ENCODE measurements around the gene RPP14. TPM values are rescaled to one million over a fixed set of nuclear protein-coding genes. Genes with fewer than 3 reads are reported as not detected.
"Not testable (repeated sequence)": the region's sequence is repeated elsewhere in the genome, so short reads cannot be mapped to it uniquely, and the experiment has no call there.

Gene RPP14
- total RNA-seq, result 10 to 100 TPM; 16.4 to 16.9 TPM

DNA sequence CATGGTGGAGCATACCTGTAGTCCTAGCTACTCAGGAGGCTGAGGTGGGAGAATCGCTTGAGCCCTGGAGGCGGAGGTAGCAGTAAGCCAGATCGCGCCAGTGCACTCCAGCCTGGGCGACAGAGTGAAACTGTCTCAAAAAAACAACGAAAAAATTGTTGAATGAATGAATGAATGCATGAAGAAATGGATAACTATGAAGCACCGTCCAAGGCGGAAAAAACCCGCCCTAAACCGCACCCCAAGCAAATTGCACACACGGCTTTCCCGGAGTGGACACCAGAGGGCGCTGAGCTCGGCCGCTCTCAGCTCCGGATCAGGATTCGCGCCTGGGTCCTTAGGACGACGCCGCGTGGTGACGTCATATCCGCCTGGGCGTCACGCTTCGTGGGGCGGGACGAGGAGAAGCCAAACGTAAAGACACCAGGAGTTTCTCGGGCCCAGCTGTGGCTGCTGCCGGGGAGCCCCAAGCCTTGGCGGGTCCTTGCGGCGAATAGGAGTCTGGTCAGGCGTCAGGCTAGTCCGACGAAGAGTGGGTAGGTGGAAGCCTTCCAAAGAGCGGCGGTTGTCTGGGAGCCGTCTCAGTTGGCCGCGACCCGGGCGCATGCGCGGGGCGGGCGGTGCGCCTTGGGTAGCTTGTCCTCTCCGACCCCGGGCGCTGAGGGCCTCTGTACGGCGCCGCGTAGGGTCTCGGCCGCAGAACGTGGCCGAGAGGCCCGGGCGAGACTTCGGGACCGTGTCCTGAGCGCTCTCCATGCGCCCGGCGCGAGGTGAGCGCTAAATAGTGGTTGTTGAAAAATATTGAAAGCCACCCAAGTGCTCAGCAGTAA lies at the start of gene RPP14, which contains the start of gene HTD2:
RPP14 (plus strand) TSS at position 364 of the 830 bp plus-strand sequence. CDS start 4,085 bp downstream, outside the sequence.
HTD2 (plus strand) TSS at position 639 of the 830 bp plus-strand sequence. CDS start 11,094 bp downstream, outside the sequence.
- Mint-ChIP-seq H3K4me3 (peak within 1 kb of the TSS; percentile 97), H3K9me3 (ENCODE audit: low read depth) (peaks cover 3% of the 10 kb centered on the region), H3K36me3 (ENCODE audit: low read depth) (peaks cover 26% of the 10 kb centered on the region), H3K4me1 (peaks cover 30% of the 10 kb centered on the region), H3K27me3 (peaks cover 2% of the 10 kb centered on the region), H3K27ac (peak within 1 kb of the TSS; percentile 97)
- ATAC-seq, result peak; percentile 90
- POLR2A ChIA-PET, result interaction anchor here (0.6 to 1.8 kb wide), 11 partner anchors 18 to 223 kb away, joined by 3 to 5 read pairs (median 4); partner anchors contain the start of gene KCTD6
- peak; percentile 99 for DNase-seq
- intact Hi-C loops (cut with DNase I, micrococcal nuclease), result loop anchor here (1.0 to 5.0 kb wide), 23 partner anchors 18 to 1079 kb away; partner anchors contain the start of genes KCTD6 (in 2 of the 2), ABHD6 (in 1 of the 2), APPL1 (in 1 of the 2) and ARF4 (in 1 of the 2)
- CTCF ChIA-PET, result interaction anchor here (0.6 to 5.1 kb wide), 64 partner anchors 8 to 1008 kb away, joined by 3 to 72 read pairs (median 4); partner anchors contain the start of genes ABHD6, KCTD6, PDHB and PXK

DNA sequence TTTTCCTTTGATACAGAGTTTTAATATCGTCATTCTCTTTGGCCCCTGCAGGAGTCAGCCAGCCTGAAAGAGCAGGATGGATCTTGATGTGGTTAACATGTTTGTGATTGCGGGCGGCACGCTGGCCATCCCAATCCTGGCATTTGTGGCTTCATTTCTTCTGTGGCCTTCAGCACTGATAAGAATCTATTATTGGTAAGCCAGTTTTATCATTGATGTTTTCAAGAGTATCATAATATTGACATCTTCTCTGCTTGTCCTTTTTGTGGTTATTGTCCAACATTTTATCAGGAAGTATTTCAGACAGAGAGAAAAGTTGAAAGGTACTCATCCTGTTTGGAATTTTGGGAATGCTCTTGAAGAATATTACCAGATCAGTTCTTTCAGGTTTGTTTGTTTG lies 49.5 kb upstream of the RPP14 start:
- ChIA-PET POLR2A (no interaction called here), CTCF (no interaction called here)
- Mint-ChIP-seq H3K4me1 (no peaks in the 10 kb centered on the region), H3K36me3 (ENCODE audit: low read depth) (peaks cover 9% of the 10 kb centered on the region), H3K4me3 (no peak overlapping the region), H3K27me3 (no peaks in the 10 kb centered on the region), H3K9me3 (ENCODE audit: low read depth) (no peaks in the 10 kb centered on the region), H3K27ac (no peak overlapping the region)
- intact Hi-C loops (cut with DNase I, micrococcal nuclease), result no loop called here
- DNase-seq (no peak), ATAC-seq (no peak)

DNA sequence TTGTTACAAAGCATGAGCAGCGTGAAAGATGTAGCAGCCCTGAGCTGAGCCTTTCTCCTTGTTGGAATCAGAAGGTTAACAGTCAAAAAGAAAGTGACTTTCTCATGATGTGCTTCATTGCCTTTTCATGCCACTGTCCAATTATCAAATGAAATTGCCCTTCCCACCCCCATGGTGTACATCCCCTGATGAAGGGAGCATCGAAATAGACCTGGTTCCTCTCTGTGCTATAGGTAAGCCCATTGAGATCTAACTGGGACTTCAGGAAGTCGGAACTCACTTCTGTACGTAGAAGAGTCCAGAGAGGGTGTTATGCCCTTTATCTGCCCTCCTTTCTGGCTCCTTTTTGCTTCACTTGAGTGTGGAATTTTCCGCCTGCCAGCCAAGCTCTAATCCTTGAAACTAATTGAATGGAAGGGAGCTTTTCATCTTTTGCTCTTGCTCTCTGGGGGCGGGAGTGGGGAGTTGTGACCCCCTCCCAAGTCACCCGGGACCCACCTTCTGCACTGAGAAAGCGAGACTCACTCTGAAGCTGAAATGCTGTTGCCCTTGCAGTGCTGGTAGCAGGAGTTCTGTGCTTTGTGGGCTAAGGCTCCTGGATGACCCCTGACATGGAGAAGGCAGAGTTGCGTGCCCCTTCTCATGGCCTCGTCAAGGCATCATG lies 47.5 kb upstream of the RPP14 start:
- ATAC-seq (no peak), DNase-seq (no peak)
- intact Hi-C loops (cut with DNase I, micrococcal nuclease), result no loop called here
- H3K27ac Mint-ChIP-seq, result no peak overlapping the region
- H3K36me3 Mint-ChIP-seq (ENCODE audit: low read depth), result peaks cover 9% of the 10 kb centered on the region
- H3K4me3 Mint-ChIP-seq, result no peak overlapping the region
- H3K9me3 Mint-ChIP-seq (ENCODE audit: low read depth), result no peaks in the 10 kb centered on the region
- POLR2A ChIA-PET, result no interaction called here
- CTCF ChIA-PET, result no interaction called here
- no peaks in the 10 kb centered on the region for H3K4me1 Mint-ChIP-seq
- no peaks in the 10 kb centered on the region for H3K27me3 Mint-ChIP-seq

DNA sequence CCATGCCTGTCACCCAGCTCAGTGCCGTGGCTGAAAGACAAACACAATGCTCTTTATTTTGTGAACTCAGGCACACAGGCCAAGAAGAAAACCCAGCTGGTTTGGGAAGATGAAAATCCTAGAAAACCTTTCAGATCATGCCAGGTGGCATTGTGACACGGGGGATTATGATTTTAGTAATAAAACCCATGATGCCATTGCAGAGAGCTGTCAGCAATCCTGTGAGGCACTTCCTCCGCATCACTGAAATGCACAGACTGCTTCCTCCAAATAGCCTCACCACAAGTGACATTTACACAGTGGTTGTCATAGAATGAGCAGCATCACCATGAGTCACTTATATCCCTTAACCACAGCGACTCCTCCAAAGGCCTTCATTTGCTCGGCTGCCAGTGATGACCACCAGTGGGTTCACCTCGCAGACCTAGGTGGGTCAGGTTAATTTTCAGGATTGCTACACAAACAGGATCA lies 45.7 kb upstream of the RPP14 start:
- Mint-ChIP-seq H3K27ac (no peak overlapping the region), H3K36me3 (ENCODE audit: low read depth) (peaks cover 9% of the 10 kb centered on the region), H3K27me3 (no peaks in the 10 kb centered on the region), H3K4me3 (no peak overlapping the region), H3K9me3 (ENCODE audit: low read depth) (no peaks in the 10 kb centered on the region), H3K4me1 (no peaks in the 10 kb centered on the region)
- ATAC-seq (peak; percentile 89), DNase-seq (peak; percentile 33)
- CTCF ChIA-PET, result interaction anchor here (0.5 to 1.5 kb wide), 2 partner anchors 43 to 606 kb away, joined by 3 to 4 read pairs; no protein-coding TSS in a partner anchor
- POLR2A ChIA-PET, result no interaction called here
- intact Hi-C loops (cut with DNase I, micrococcal nuclease), result no loop called here

DNA sequence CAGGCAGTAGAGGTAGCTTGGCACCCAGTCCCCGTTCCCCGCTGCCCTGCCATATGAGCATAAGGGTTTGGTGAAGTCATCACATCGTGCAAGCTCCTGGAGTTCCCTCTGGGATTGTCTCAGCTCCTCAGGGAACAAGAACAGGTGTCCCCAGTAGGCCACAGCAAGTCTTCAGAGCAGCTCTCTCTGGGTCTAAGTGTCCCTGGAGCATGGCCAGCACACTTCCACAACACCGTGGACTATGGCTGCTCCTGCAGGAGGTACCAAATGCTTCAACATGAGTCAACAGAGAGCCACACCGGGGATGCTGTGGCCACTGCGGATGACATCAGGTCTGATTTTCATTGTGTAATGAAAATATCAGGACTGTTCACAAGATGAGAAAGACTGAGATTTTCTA lies 45.3 kb upstream of the RPP14 start:
- Mint-ChIP-seq H3K27me3 (no peaks in the 10 kb centered on the region), H3K4me1 (no peaks in the 10 kb centered on the region), H3K4me3 (no peak overlapping the region), H3K27ac (no peak overlapping the region), H3K9me3 (ENCODE audit: low read depth) (no peaks in the 10 kb centered on the region), H3K36me3 (ENCODE audit: low read depth) (peaks cover 9% of the 10 kb centered on the region)
- peak; percentile 51 for ATAC-seq
- POLR2A ChIA-PET, result no interaction called here
- peak; percentile 12 for DNase-seq
- CTCF ChIA-PET, result interaction anchor here (0.5 to 1.5 kb wide), 3 partner anchors 9 to 606 kb away, joined by 3 to 4 read pairs (median 3); no protein-coding TSS in a partner anchor
- intact Hi-C loops (cut with DNase I, micrococcal nuclease), result no loop called here

DNA sequence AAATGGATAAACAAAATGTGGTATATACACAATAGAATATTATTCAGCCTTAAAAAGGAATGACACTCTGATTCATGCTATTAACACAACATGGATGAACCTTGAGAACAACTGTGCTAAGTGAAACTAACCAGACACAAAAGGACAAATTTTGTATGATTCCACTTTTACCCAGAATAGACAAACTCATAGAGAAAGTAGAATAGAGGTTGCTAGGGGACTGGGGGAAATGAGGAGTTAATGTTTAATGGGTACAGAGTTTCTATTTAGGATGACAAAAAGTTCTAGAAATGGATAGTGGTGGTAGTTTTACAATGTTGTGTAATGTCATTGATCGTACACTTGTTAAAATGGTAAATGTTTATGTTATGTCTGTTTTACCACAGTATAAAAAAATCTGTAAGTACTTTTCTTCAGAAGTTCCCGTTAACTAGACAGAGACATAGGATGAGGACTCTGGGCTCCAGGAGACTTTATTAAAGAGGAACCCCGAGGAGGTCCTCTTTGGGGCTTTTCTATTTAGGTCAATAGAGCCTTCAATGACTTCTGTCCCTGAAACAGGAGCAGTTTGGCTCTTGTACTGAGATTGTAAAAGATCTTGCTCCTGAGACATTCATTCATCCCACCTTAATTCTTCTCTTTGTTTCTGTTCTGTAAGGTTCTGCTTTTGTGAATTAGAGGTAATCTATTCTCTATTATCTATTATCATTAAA lies 43.9 kb upstream of the RPP14 start:
- Mint-ChIP-seq H3K4me3 (no peak overlapping the region), H3K9me3 (ENCODE audit: low read depth) (no peaks in the 10 kb centered on the region), H3K36me3 (ENCODE audit: low read depth) (peaks cover 12% of the 10 kb centered on the region), H3K4me1 (no peaks in the 10 kb centered on the region), H3K27me3 (no peaks in the 10 kb centered on the region), H3K27ac (no peak overlapping the region)
- ChIA-PET CTCF (no interaction called here), POLR2A (no interaction called here)
- intact Hi-C loops (cut with DNase I, micrococcal nuclease), result no loop called here
- ATAC-seq (peak; percentile 34), DNase-seq (no peak)

DNA sequence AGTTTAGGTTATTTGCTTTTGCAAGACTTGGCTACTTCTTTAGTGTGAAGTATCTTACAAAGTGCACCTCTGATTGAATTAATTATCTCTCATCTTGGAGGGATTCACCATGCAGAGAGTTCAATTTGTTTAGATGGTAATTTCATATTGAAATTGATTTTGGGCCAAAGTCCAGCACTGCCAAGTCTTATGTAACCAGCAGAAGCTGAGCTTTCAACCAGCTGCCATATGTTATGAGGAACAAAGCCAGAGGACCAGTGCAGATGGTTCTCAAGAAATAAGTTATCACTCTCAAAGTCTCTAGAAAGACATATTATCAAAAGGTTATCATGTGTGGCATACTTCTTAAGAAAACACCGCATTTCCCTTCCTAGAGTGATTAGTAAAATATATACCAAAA lies 39.5 kb upstream of the RPP14 start:
- Mint-ChIP-seq H3K4me1 (no peaks in the 10 kb centered on the region), H3K4me3 (no peak overlapping the region), H3K36me3 (ENCODE audit: low read depth) (peaks cover 3% of the 10 kb centered on the region), H3K27me3 (no peaks in the 10 kb centered on the region), H3K27ac (no peak overlapping the region), H3K9me3 (ENCODE audit: low read depth) (no peaks in the 10 kb centered on the region)
- POLR2A ChIA-PET, result interaction anchor here (0.7 kb wide), 1 partner anchor 20 kb away, joined by 3 read pairs; no protein-coding TSS in a partner anchor
- DNase-seq, result no peak
- no peak for ATAC-seq
- CTCF ChIA-PET, result no interaction called here
- intact Hi-C loops (cut with DNase I, micrococcal nuclease), result no loop called here

DNA sequence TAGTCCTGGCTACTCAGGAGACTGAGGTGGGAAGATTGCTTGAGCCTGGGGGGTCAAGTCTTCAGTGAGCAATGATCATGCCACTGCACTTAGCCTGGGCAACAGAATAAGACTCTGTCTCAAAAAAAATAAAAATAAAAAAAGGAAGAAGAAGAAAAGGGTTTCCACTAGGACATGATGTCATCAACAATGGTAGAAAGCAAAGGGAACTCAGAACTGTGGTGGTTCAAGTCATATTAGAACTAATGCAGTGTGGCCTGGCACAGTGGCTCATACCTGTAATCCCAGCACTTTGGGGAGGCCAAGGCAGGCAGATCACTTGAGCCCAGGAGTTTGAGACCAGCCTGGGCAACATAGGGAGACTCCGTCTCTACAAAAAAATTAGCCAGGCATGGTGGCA lies 38.5 kb upstream of the RPP14 start:
- H3K36me3 Mint-ChIP-seq (ENCODE audit: low read depth); H3K27ac Mint-ChIP-seq; DNase-seq; H3K27me3 Mint-ChIP-seq; POLR2A ChIA-PET; H3K4me3 Mint-ChIP-seq; intact Hi-C loops (cut with DNase I, micrococcal nuclease); H3K9me3 Mint-ChIP-seq (ENCODE audit: low read depth); H3K4me1 Mint-ChIP-seq; ATAC-seq: not testable (repeated sequence)
- CTCF ChIA-PET, result interaction anchor here (0.7 kb wide), 1 partner anchor 38 kb away, joined by 3 read pairs; the partner anchor contains the start of genes HTD2 and RPP14

DNA sequence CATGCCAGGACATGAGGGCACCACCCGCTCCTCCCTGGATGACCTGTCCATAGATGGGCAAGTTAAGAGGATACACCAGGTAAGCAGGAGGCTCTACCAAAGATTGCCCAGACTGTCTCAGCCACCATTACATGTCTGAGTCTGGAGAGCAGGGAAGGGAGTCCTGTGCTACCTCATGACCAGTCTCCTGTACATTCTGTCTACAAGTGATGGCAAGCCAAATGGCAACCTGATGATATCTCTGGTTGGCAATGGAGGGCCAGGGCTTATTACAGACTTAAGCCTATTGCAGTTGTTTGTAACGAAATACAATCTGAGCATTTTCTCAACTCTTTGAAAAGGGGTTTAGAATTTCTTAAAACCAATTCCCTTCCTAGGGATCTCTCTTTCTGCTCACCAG lies 36.7 kb upstream of the RPP14 start:
- DNase-seq (no peak), ATAC-seq (no peak)
- Mint-ChIP-seq H3K9me3 (ENCODE audit: low read depth) (no peaks in the 10 kb centered on the region), H3K27ac (no peak overlapping the region), H3K27me3 (no peaks in the 10 kb centered on the region), H3K4me1 (peaks cover 11% of the 10 kb centered on the region), H3K4me3 (no peak overlapping the region), H3K36me3 (ENCODE audit: low read depth) (peaks cover 9% of the 10 kb centered on the region)
- ChIA-PET CTCF (interaction anchor here (1.1 kb wide), 1 partner anchor 8 kb away, joined by 3 read pairs; no protein-coding TSS in a partner anchor), POLR2A (no interaction called here)
- intact Hi-C loops (cut with DNase I, micrococcal nuclease), result no loop called here

DNA sequence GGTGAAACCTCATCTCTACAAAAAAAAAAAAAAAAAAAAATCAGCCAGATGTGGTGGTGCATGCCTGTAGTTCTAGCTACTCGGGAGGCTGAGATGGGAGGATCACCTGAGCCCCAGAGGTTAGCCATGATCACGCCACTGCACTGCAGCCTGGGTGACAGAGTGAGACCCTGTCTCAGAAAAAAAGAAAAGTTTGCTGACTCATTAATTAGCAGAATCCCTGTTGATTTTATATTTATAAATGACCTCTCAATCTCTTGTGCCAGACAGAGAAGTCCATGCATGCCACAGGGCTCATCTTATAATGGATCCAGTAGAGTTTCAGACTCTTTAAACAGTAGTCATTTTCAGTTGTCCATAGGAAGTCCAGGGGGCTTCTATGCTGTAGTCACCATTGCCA lies 35.6 kb upstream of the RPP14 start:
- Mint-ChIP-seq H3K4me3 (no peak overlapping the region), H3K27me3 (no peaks in the 10 kb centered on the region), H3K27ac (no peak overlapping the region), H3K36me3 (ENCODE audit: low read depth) (peaks cover 12% of the 10 kb centered on the region), H3K9me3 (ENCODE audit: low read depth) (no peaks in the 10 kb centered on the region), H3K4me1 (peaks cover 11% of the 10 kb centered on the region)
- CTCF ChIA-PET, result interaction anchor here (1.0 to 2.4 kb wide), 3 partner anchors 9 to 93 kb away, joined by 3 to 11 read pairs (median 4); partner anchors contain the start of genes HTD2 and RPP14
- POLR2A ChIA-PET, result no interaction called here
- intact Hi-C loops (cut with DNase I, micrococcal nuclease), result no loop called here
- ATAC-seq (no peak), DNase-seq (no peak)
